HepG2 (cell line): Measurements from ENCODE around the gene RIIAD1.

ENCODE experiments used
- CAMTA2 ChIP-seq: sonication (generic); formaldehyde crosslinking; IDR thresholded peaks from 2 replicates; pipeline ENCODE4 v1.4.0; 2020; ENCODE audit warnings: mild to moderate bottlenecking, missing genetic modification reagents, borderline replicate concordance
- SP5 ChIP-seq: IDR thresholded peaks from 2 replicates; pipeline ENCODE4 v1.6.1; 2016; ENCODE audit warnings: low read depth, borderline replicate concordance
- ZNF207 ChIP-seq: fragments of 450-650 bp; IDR thresholded peaks from 2 replicates; pipeline ENCODE4 v1.6.1; 2016; ENCODE audit warnings: antibody characterized with exemption, borderline replicate concordance
- ZNF362 ChIP-seq: sonication (generic); formaldehyde crosslinking; IDR thresholded peaks from 2 replicates; pipeline ENCODE4 v1.4.0; 2020; ENCODE audit warnings: missing genetic modification reagents, mild to moderate bottlenecking, borderline replicate concordance

DNA sequence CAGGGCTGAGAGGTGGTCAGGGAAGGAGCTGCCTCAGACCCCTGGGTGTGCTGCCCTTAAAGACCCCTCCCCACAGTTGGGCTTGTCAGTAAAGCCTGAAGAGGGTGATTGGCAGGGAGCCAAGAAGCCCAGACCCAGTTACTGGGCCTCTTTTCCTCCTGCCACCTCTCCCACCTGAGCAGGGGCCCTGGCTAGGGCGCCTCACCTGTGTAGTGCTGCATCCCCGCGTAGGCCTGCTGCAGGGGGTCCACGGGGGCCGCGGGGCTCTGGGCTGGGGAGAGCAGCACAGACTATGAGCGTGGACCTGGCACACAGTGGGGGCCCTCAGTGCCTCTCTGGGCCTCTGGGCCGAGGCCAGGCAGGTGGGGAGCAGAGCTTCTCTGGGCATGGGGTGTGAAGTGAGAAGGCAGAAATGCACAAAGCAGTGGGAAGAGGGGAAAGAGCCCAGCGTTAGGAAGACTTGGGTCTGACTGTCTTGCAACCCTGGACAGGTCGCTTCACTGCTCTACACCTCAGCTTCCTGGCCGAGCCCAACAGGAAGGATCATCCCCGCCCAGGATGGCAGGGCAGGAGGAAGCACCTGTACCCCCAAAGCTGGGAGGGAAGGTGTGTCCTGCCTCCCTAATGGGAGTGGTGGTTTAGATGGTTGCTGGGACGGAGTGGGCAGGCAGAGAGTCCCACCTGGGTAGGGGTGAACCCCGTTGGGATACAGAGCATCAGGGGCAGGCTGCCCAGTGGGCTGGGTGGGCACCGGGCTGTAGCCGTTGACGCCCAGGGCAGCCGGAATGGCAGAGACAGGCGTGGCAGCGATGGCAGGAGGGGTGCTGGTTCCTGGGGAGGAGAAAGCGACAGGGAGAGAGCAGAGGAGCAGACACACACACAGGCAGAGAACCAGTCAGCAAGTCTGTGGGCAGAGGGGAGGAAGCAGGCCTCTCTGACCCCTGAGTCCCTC, 14.6 kb upstream of the RIIAD1 start:
- TF ChIP-seq CAMTA2 (CRISPR knock-in tag): no peak
- no peak for TF ChIP-seq ZNF362 (CRISPR knock-in tag)
- TF ChIP-seq SP5: no peak
- no peak for TF ChIP-seq ZNF207
